ENCODE results near the gene SNX14. TPM values are rescaled to one million over a fixed set of nuclear protein-coding genes. Genes with fewer than 3 reads are reported as not detected.

The SNX14 gene
- 33.4 to 53.0 TPM (median 38.2 TPM) in 5 replicates for total RNA-seq (2022; extraction: Qiagen RNA extraction)

GRCh38 chr6:85593438-85594196 lies at the start of gene SNX14:
SNX14 (minus strand) TSS chr6:85593858; CDS start chr6:85593718, 140 bp downstream.

DNA sequence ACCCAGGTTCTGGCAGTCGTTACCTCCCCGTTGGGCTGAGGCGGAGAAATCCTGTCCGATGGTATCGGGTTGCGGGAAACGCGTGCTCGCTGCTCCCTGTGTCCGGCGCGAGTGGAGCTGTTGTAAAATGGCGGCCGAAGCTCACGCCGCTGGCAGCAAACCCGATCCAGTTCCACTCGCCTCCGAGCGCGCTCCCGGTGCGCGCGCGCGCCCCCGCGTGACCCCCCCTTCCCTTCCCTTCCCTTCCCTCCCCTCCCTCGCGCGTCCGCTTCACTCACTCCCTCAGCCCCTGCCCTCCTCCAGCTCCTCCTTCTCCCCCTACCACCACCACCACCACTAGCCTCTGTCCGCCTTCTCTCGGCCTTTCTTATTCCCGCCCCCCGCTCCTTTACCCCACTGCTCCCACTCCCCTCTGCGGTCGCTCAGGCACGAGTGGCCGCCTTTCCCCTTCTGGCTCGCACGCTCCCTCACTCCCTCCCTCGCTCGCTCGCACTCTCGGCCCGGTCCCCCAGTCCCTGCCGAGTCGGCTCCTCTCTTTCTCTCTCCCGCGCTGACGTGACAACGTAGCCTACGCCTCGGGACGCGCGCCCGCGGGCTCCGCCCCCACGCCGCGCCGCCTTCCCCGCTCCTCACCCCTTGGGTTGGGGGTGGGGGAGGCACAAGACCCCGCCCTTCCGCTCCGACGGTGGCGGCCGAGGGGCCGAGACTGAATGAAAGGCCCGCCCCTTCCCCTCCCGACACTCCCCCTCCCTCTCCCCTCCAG lies 49.3 kb upstream of the SNX14 start, which contains the start of gene SYNCRIP:
SYNCRIP (minus strand) TSS at position 113 of the 763 bp plus-strand sequence. CDS start 1,447 bp downstream, outside the sequence.

Other genes starting within 250 kb of the SNX14 start
- gene NT5E, start 143.8 kb downstream of the SNX14 start, total RNA-seq (2022; extraction: Qiagen RNA extraction) = 26.1 to 44.8 TPM (median 36.4 TPM) in 5 replicates
- gene SYNCRIP, start 49.0 kb upstream of the SNX14 start, total RNA-seq (2022; extraction: Qiagen RNA extraction) = 121 to 145 TPM (median 130 TPM) in 5 replicates

Data from A549 treated with CORT108297 at 1 μM for 4 hours (cell line).